GM12878 (cell line): ENCODE measurements around the gene ANKRD13D.

Source experiments
- ASH2L ChIP-seq: fragments of 300-600, 200-600 bp; sonication (generic); IDR thresholded peaks from 2 replicates; pipeline ENCODE4 v1.6.1; 2017; ENCODE audit warnings: low read depth, mild to moderate bottlenecking, borderline replicate concordance
- ATF3 ChIP-seq: IDR thresholded peaks from 2 replicates; pipeline ENCODE4 v1.6.1; 2011; ENCODE audit warnings: low read depth, mild to moderate bottlenecking, low read length, moderate library complexity, borderline replicate concordance; ENCODE audit errors: extremely low read depth
- BMI1 ChIP-seq: fragments of 450-650 bp; IDR thresholded peaks from 2 replicates; pipeline ENCODE4 v1.6.1; 2016; ENCODE audit warnings: mild to moderate bottlenecking, moderate library complexity, borderline replicate concordance
- CBX5 ChIP-seq: sonication (generic); IDR thresholded peaks from 2 replicates; pipeline ENCODE4 v1.6.1; 2016; ENCODE audit warnings: low read depth, moderate library complexity, mild to moderate bottlenecking, inconsistent platforms
- CTCF ChIP-seq, 3 experiments: IDR thresholded peaks in 2 of 3; conservative IDR thresholded peaks in 1 of 3; 2 replicates each; pipeline ENCODE4 v1.5.1; 2011; ENCODE audit warnings: low read depth in 3 of 3, low read length in 3 of 3, mild to moderate bottlenecking in 3 of 3, control low read depth in 2 of 3, moderate library complexity in 2 of 3, inconsistent platforms in 1 of 3, mixed read lengths in 1 of 3; ENCODE audit not compliant: control insufficient read depth in 2 of 3, insufficient read depth in 1 of 3; ENCODE audit errors: extremely low read depth in 1 of 3
- HCFC1 ChIP-seq: fragments of 150-350 bp; IDR thresholded peaks from 2 replicates; pipeline ENCODE4 v1.6.1; 2014; ENCODE audit warnings: low read length
- HDAC2 ChIP-seq: fragments of 200-600 bp; sonication (generic); IDR thresholded peaks from 2 replicates; pipeline ENCODE4 v1.6.1; 2017
- LARP7 ChIP-seq: fragments of 450-650 bp; IDR thresholded peaks from 2 replicates; pipeline ENCODE4 v1.6.1; 2017; ENCODE audit warnings: mild to moderate bottlenecking
- POLR2A ChIP-seq: IDR thresholded peaks from 2 replicates; pipeline ENCODE4 v1.6.1; 2011; ENCODE audit warnings: low read depth, mild to moderate bottlenecking, low read length
- POLR2AphosphoS5 ChIP-seq: IDR thresholded peaks from 2 replicates; pipeline ENCODE4 v1.6.1; 2011; ENCODE audit warnings: mild to moderate bottlenecking, low read length, inconsistent platforms
- RAD21 ChIP-seq: IDR thresholded peaks from 2 replicates; pipeline ENCODE4 v1.6.1; 2011; ENCODE audit warnings: mild to moderate bottlenecking, low read depth, low read length, moderate library complexity; ENCODE audit not compliant: insufficient read depth
- RBBP5 ChIP-seq: fragments of 200-600 bp; sonication (generic); conservative IDR thresholded peaks from 2 replicates; pipeline ENCODE4 v1.6.1; 2016
- TAF1 ChIP-seq: IDR thresholded peaks from 2 replicates; pipeline ENCODE4 v1.6.1; 2011; ENCODE audit warnings: mild to moderate bottlenecking, low read depth, low read length, borderline replicate concordance
- ZBTB40 ChIP-seq: fragments of 450-650 bp; IDR thresholded peaks from 2 replicates; pipeline ENCODE4 v1.6.1; 2016; ENCODE audit warnings: mild to moderate bottlenecking, moderate library complexity, borderline replicate concordance

- TF ChIP-seq ZBTB40 (no peak), ATF3 (no peak), POLR2AphosphoS5 (no peak), RAD21 (no peak), CBX5 (no peak), HCFC1 (no peak), BMI1 (no peak), RBBP5 (no peak), POLR2A (no peak; the same call in 1 of the 2 replicates), CTCF (IDR thresholded peaks at IDR 0.05 in 2 of 3, conservative IDR thresholded peaks at IDR 0.05 in 1 of 3; ENCODE audit: control insufficient read depth in 2 of 3, extremely low read depth in 1 of 3, insufficient read depth in 1 of 3, low read depth in 3 of 3, low read length in 3 of 3) (no peak), LARP7 (no peak), HDAC2 (no peak), ASH2L (no peak), TAF1 (no peak)
These were observed 12.3 kb downstream of the ANKRD13D start for GRCh38 chr11:67301313-67301921.
